ENCODE results near the gene MASTL. TPM values are rescaled to one million over a fixed set of nuclear protein-coding genes. Genes with fewer than 3 reads are reported as not detected.

Gene MASTL
- total RNA-seq, 1 experiment from 2014 or later, result 25.5 TPM

DNA sequence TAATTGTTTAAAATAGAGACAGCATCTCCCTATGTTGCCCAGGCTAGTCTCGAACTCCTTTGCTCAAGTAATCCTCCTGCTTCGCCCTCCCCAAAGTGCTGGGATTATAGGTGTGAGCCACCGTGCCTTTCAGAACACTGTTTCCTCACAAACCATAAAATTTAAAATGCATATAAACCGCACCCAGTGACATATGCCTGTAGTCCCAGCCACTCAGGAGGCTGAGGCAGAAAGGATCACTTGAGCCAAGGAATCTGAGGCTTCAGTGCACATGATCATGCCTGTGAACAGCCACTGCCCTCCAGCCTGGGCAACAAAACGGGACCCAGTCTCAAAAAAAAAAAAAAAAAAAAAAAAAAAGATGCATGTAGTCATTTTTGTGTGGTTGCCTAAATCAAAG lies 48.7 kb downstream of the MASTL start:
- H3K4me1 Mint-ChIP-seq, result no peaks in the 10 kb centered on the region
- no peak overlapping the region for H3K4me3 Mint-ChIP-seq
- CTCF ChIA-PET, result no interaction called here
- peaks cover 19% of the 10 kb centered on the region for H3K36me3 Mint-ChIP-seq
- H3K27ac Mint-ChIP-seq, result no peak overlapping the region
- no peaks in the 10 kb centered on the region for H3K9me3 Mint-ChIP-seq
- TF ChIP-seq, protein P1, sequence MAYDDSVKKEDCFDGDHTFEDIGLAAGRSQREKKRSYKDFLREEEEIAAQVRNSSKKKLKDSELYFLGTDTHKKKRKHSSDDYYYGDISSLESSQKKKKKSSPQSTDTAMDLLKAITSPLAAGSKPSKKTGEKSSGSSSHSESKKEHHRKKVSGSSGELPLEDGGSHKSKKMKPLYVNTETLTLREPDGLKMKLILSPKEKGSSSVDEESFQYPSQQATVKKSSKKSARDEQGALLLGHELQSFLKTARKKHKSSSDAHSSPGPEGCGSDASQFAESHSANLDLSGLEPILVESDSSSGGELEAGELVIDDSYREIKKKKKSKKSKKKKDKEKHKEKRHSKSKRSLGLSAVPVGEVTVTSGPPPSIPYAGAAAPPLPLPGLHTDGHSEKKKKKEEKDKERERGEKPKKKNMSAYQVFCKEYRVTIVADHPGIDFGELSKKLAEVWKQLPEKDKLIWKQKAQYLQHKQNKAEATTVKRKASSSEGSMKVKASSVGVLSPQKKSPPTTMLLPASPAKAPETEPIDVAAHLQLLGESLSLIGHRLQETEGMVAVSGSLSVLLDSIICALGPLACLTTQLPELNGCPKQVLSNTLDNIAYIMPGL (CRISPR knock-in tag; IDR thresholded peaks at IDR 0.05), result no peak
- no peak for TF ChIP-seq PRRX2 (CRISPR knock-in tag; IDR thresholded peaks at IDR 0.05)
- TF ChIP-seq, protein P2, sequence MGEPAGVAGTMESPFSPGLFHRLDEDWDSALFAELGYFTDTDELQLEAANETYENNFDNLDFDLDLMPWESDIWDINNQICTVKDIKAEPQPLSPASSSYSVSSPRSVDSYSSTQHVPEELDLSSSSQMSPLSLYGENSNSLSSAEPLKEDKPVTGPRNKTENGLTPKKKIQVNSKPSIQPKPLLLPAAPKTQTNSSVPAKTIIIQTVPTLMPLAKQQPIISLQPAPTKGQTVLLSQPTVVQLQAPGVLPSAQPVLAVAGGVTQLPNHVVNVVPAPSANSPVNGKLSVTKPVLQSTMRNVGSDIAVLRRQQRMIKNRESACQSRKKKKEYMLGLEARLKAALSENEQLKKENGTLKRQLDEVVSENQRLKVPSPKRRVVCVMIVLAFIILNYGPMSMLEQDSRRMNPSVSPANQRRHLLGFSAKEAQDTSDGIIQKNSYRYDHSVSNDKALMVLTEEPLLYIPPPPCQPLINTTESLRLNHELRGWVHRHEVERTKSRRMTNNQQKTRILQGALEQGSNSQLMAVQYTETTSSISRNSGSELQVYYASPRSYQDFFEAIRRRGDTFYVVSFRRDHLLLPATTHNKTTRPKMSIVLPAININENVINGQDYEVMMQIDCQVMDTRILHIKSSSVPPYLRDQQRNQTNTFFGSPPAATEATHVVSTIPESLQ (CRISPR knock-in tag; IDR thresholded peaks at IDR 0.05), result no peak
- no peak for TF ChIP-seq TCF7 (CRISPR knock-in tag; IDR thresholded peaks at IDR 0.05; ENCODE audit: low read depth)
- TF ChIP-seq FOXJ3 (CRISPR knock-in tag; IDR thresholded peaks at IDR 0.05; ENCODE audit: borderline replicate concordance), result no peak
- TF ChIP-seq GABPB1 (CRISPR knock-in tag; IDR thresholded peaks at IDR 0.05), result no peak
- no peak for TF ChIP-seq ZNF416 (CRISPR knock-in tag; IDR thresholded peaks at IDR 0.05)
- TF ChIP-seq, protein P3, sequence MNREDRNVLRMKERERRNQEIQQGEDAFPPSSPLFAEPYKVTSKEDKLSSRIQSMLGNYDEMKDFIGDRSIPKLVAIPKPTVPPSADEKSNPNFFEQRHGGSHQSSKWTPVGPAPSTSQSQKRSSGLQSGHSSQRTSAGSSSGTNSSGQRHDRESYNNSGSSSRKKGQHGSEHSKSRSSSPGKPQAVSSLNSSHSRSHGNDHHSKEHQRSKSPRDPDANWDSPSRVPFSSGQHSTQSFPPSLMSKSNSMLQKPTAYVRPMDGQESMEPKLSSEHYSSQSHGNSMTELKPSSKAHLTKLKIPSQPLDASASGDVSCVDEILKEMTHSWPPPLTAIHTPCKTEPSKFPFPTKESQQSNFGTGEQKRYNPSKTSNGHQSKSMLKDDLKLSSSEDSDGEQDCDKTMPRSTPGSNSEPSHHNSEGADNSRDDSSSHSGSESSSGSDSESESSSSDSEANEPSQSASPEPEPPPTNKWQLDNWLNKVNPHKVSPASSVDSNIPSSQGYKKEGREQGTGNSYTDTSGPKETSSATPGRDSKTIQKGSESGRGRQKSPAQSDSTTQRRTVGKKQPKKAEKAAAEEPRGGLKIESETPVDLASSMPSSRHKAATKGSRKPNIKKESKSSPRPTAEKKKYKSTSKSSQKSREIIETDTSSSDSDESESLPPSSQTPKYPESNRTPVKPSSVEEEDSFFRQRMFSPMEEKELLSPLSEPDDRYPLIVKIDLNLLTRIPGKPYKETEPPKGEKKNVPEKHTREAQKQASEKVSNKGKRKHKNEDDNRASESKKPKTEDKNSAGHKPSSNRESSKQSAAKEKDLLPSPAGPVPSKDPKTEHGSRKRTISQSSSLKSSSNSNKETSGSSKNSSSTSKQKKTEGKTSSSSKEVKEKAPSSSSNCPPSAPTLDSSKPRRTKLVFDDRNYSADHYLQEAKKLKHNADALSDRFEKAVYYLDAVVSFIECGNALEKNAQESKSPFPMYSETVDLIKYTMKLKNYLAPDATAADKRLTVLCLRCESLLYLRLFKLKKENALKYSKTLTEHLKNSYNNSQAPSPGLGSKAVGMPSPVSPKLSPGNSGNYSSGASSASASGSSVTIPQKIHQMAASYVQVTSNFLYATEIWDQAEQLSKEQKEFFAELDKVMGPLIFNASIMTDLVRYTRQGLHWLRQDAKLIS (CRISPR knock-in tag; IDR thresholded peaks at IDR 0.05; ENCODE audit: borderline replicate concordance), result no peak
- no peak for TF ChIP-seq USF2 (CRISPR knock-in tag; IDR thresholded peaks at IDR 0.05)
- TF ChIP-seq GRHL2 (CRISPR knock-in tag; IDR thresholded peaks at IDR 0.05; ENCODE audit: insufficient replicate concordance, severe bottlenecking), result no peak
- no peak for TF ChIP-seq ELF4 (CRISPR knock-in tag; IDR thresholded peaks at IDR 0.05; ENCODE audit: low read depth)
- TF ChIP-seq ATF3 (CRISPR knock-in tag; conservative IDR thresholded peaks at IDR 0.05), result no peak
- no peak for TF ChIP-seq TP53 (CRISPR knock-in tag; IDR thresholded peaks at IDR 0.05)
- TF ChIP-seq ZNF219 (CRISPR knock-in tag; IDR thresholded peaks at IDR 0.05; ENCODE audit: borderline replicate concordance), result no peak
- POLR2A ChIA-PET, result no interaction called here
- no peaks in the 10 kb centered on the region for H3K27me3 Mint-ChIP-seq (ENCODE audit: low read depth)
- ATAC-seq (no peak), DNase-seq (ENCODE audit: low spot score) (no peak)

GRCh38 chr10:27207350-27207749 lies 52.2 kb downstream of the MASTL start:
- CTCF ChIA-PET, result interaction anchor here (1.7 kb wide), 1 partner anchor 17 kb away, joined by 3 read pairs; no protein-coding TSS in a partner anchor
- H3K4me3 Mint-ChIP-seq, result no peak overlapping the region
- ATAC-seq (no peak), DNase-seq (ENCODE audit: low spot score) (no peak)
- POLR2A ChIA-PET, result no interaction called here
- H3K9me3 Mint-ChIP-seq, result no peaks in the 10 kb centered on the region
- no peaks in the 10 kb centered on the region for H3K4me1 Mint-ChIP-seq
- H3K36me3 Mint-ChIP-seq, result peaks cover 33% of the 10 kb centered on the region
- no peaks in the 10 kb centered on the region for H3K27me3 Mint-ChIP-seq (ENCODE audit: low read depth)
- no peak overlapping the region for H3K27ac Mint-ChIP-seq
- TF ChIP-seq CTCF (IDR thresholded peaks at IDR 0.05) (no peak), ELF4 (CRISPR knock-in tag; IDR thresholded peaks at IDR 0.05; ENCODE audit: low read depth) (no peak), TCF7 (CRISPR knock-in tag; IDR thresholded peaks at IDR 0.05; ENCODE audit: low read depth) (no peak), TEAD4 (CRISPR knock-in tag; IDR thresholded peaks at IDR 0.05) (no peak), ETV6 (CRISPR knock-in tag; IDR thresholded peaks at IDR 0.05) (no peak), SP1 (CRISPR knock-in tag; conservative IDR thresholded peaks at IDR 0.05) (no peak), MAX (CRISPR knock-in tag; IDR thresholded peaks at IDR 0.05) (no peak), NFATC4 (CRISPR knock-in tag; IDR thresholded peaks at IDR 0.05) (no peak), CDX4 (CRISPR knock-in tag; IDR thresholded peaks at IDR 0.05; ENCODE audit: borderline replicate concordance) (no peak)
